HEK293 (cell line): ENCODE results near the gene MAGI2.

Experiments
- CTCF ChIA-PET: fragments of 350-600 bp; formaldehyde crosslinking; extraction: SDS; loops from one replicate; lab custom pipeline; 2021; ENCODE audit warnings: antibody characterized with exemption; lab: Yijun Ruan, JAX
- POLR2A ChIA-PET: fragments of 300-600 bp; formaldehyde crosslinking; extraction: SDS; loops from one replicate; lab custom pipeline; 2020; ENCODE audit warnings: antibody characterized with exemption, inconsistent platforms; lab: Yijun Ruan, JAX
- H3K27ac ChIP-seq: fragments of 200-500 bp; sonication (Bioruptor generic); 2 replicates; pipeline ENCODE4 v1.5.1; 2014; ENCODE audit warnings: low read depth, low read length, control low read depth, inconsistent platforms; ENCODE audit errors: extremely low read depth
- H3K36me3 ChIP-seq, 2 experiments: fragments of 200-500 bp in 1 of 2; sonication (Bioruptor generic) in 1 of 2; 1 replicate in 1 of 2; 2 replicates in 1 of 2; pipeline ENCODE4 v1.5.1; 2014 to 2017; ENCODE audit warnings: inconsistent platforms in 2 of 2, low read length in 2 of 2; ENCODE audit not compliant: control insufficient read depth in 2 of 2, insufficient read depth in 1 of 2
- H3K4me1 ChIP-seq: fragments of 200-500 bp; sonication (Bioruptor generic); 2 replicates; pipeline ENCODE4 v1.5.1; 2014; ENCODE audit warnings: mild to moderate bottlenecking, low read length, inconsistent platforms; ENCODE audit not compliant: control insufficient read depth, insufficient read depth
- H3K4me3 ChIP-seq: 2 replicates; pipeline ENCODE4 v1.5.1; 2011; ENCODE audit warnings: low read depth, mild to moderate bottlenecking, control low read depth, low read length, moderate library complexity
- H3K9me3 ChIP-seq: fragments of 200-500 bp; sonication (Bioruptor generic); 2 replicates; pipeline ENCODE4 v1.5.1; 2014; ENCODE audit warnings: low read depth, low read length, inconsistent platforms; ENCODE audit not compliant: control insufficient read depth, insufficient read depth
- GLIS1 ChIP-seq: fragments of 450-650 bp; formaldehyde crosslinking; IDR thresholded peaks from 2 replicates; pipeline ENCODE4 v1.5.1; 2016; ENCODE audit warnings: missing biosample characterization, missing genetic modification characterization
- KLF16 ChIP-seq: fragments of 450-650 bp; formaldehyde crosslinking; IDR thresholded peaks from 2 replicates; pipeline ENCODE4 v1.5.1; 2017; ENCODE audit warnings: missing biosample characterization, missing genetic modification characterization
- SCRT2 ChIP-seq: fragments of 450-650 bp; formaldehyde crosslinking; IDR thresholded peaks from 2 replicates; pipeline ENCODE4 v1.5.1; 2016; ENCODE audit warnings: missing biosample characterization, missing genetic modification characterization
- YY1 ChIP-seq: fragments of 450-650 bp; formaldehyde crosslinking; IDR thresholded peaks from 2 replicates; pipeline ENCODE4 v1.5.1; 2018; ENCODE audit warnings: missing biosample characterization, missing genetic modification characterization
- ZBTB11 ChIP-seq: fragments of 450-650 bp; formaldehyde crosslinking; conservative IDR thresholded peaks from 2 replicates; pipeline ENCODE4 v1.5.1; 2016; ENCODE audit warnings: low read depth, missing biosample characterization, missing genetic modification characterization
- ZFP37 ChIP-seq: fragments of 450-650 bp; formaldehyde crosslinking; IDR thresholded peaks from 2 replicates; pipeline ENCODE4 v1.5.1; 2016; ENCODE audit warnings: missing biosample characterization, missing genetic modification characterization
- ZNF114 ChIP-seq: fragments of 450-650 bp; formaldehyde crosslinking; IDR thresholded peaks from 2 replicates; pipeline ENCODE4 v1.5.0; 2017; ENCODE audit warnings: missing biosample characterization, missing genetic modification characterization
- ZNF132 ChIP-seq: fragments of 450-650 bp; formaldehyde crosslinking; IDR thresholded peaks from 2 replicates; pipeline ENCODE4 v1.5.1; 2017; ENCODE audit warnings: missing biosample characterization, missing genetic modification characterization, borderline replicate concordance
- ZNF155 ChIP-seq: fragments of 450-650 bp; formaldehyde crosslinking; IDR thresholded peaks from 2 replicates; pipeline ENCODE4 v1.5.1; 2016; ENCODE audit warnings: missing biosample characterization, missing genetic modification characterization
- ZNF202 ChIP-seq: fragments of 450-650 bp; formaldehyde crosslinking; IDR thresholded peaks from 2 replicates; pipeline ENCODE4 v1.5.1; 2016; ENCODE audit warnings: missing biosample characterization, missing genetic modification characterization, borderline replicate concordance
- ZNF23 ChIP-seq: fragments of 450-650 bp; formaldehyde crosslinking; IDR thresholded peaks from 2 replicates; pipeline ENCODE4 v1.5.1; 2016; ENCODE audit warnings: missing biosample characterization, missing genetic modification characterization, borderline replicate concordance
- ZNF398 ChIP-seq: fragments of 450-650 bp; formaldehyde crosslinking; IDR thresholded peaks from 2 replicates; pipeline ENCODE4 v1.5.1; 2017; ENCODE audit warnings: missing biosample characterization, missing genetic modification characterization
- ZNF416 ChIP-seq: fragments of 450-650 bp; formaldehyde crosslinking; IDR thresholded peaks from 2 replicates; pipeline ENCODE4 v1.5.1; 2016; ENCODE audit warnings: missing biosample characterization, missing genetic modification characterization
- ZNF423 ChIP-seq: fragments of 450-650 bp; formaldehyde crosslinking; IDR thresholded peaks from 2 replicates; pipeline ENCODE4 v1.5.1; 2016; ENCODE audit warnings: missing biosample characterization, missing genetic modification characterization
- ZNF692 ChIP-seq: fragments of 450-650 bp; formaldehyde crosslinking; IDR thresholded peaks from 2 replicates; pipeline ENCODE4 v1.5.1; 2016; ENCODE audit warnings: missing biosample characterization, missing genetic modification characterization
- ZNF701 ChIP-seq: fragments of 450-650 bp; formaldehyde crosslinking; IDR thresholded peaks from 2 replicates; pipeline ENCODE4 v1.5.1; 2016; ENCODE audit warnings: missing biosample characterization, missing genetic modification characterization
- ZNF768 ChIP-seq: fragments of 450-650 bp; formaldehyde crosslinking; IDR thresholded peaks from 2 replicates; pipeline ENCODE4 v1.5.1; 2018; ENCODE audit warnings: missing biosample characterization, mild to moderate bottlenecking, missing genetic modification characterization
- ZNF792 ChIP-seq: fragments of 450-650 bp; formaldehyde crosslinking; IDR thresholded peaks from 2 replicates; pipeline ENCODE4 v1.5.1; 2016; ENCODE audit warnings: missing biosample characterization, missing genetic modification characterization
- ZSCAN18 ChIP-seq: fragments of 450-650 bp; formaldehyde crosslinking; IDR thresholded peaks from 2 replicates; pipeline ENCODE4 v1.5.1; 2016; ENCODE audit warnings: missing biosample characterization, missing genetic modification characterization

The MAGI2 gene

DNA sequence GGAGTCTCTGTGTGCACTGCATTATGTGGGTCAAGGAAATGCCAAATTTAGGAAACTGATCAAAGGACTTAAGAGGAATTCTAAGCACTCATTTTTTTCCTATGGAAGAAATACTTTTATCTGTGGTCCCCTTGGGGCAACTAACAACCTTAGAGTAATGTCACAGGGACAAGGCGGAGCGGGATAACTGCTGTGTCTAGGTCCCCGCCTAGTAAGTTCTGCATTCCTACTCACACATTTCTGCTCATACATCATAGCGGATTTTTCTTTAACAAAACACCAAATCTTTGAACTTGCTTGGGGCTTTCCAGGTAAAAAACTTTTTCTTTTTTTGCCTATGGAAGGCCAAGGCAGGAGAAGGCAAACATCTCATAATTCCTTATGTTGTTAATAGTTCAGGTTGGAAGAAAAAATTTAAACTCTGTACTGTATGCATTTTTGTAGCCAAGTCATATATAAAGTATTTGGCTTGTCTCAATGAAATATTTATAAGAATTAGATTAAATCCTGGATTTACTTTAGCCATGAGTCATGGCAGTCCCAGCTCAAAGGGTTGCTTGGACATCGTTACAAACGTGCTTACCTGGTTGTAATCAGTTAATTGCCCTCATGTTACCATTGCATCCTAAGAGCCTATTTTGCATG, 1369.9 kb downstream of the MAGI2 start:
- Histone ChIP-seq H3K36me3 (no peaks in the 10 kb centered on the region), H3K27ac (no peak overlapping the region), H3K4me3 (no peak overlapping the region), H3K9me3 (no peaks in the 10 kb centered on the region), H3K4me1 (no peaks in the 10 kb centered on the region)
- no peak for TF ChIP-seq ZNF768 (tag by site-specific recombination)
- TF ChIP-seq ZNF114 (tag by site-specific recombination) = no peak
- no peak for TF ChIP-seq ZNF416 (tag by site-specific recombination)
- POLR2A ChIA-PET = no interaction called here
- CTCF ChIA-PET = interaction anchor here (0.7 to 0.8 kb wide), 2 partner anchors 44 to 138 kb away, joined by 3 to 5 read pairs; no protein-coding TSS in a partner anchor

GRCh38 chr7:78082556-78082955, 1370.9 kb downstream of the MAGI2 start:
- H3K36me3 ChIP-seq = no peaks in the 10 kb centered on the region
- H3K9me3 ChIP-seq = no peaks in the 10 kb centered on the region
- H3K4me1 ChIP-seq = no peaks in the 10 kb centered on the region
- no peak overlapping the region for H3K27ac ChIP-seq
- ChIA-PET POLR2A (no interaction called here), CTCF (no interaction called here)
- no peak overlapping the region for H3K4me3 ChIP-seq
- TF ChIP-seq ZNF202 (tag by site-specific recombination) (no peak), ZFP37 (tag by site-specific recombination) (no peak), ZSCAN18 (tag by site-specific recombination) (no peak), ZNF23 (tag by site-specific recombination) (no peak), ZNF155 (tag by site-specific recombination) (no peak), SCRT2 (tag by site-specific recombination) (no peak), ZNF114 (tag by site-specific recombination) (no peak), YY1 (tag by site-specific recombination) (no peak), ZBTB11 (tag by site-specific recombination) (no peak), GLIS1 (no peak), ZNF132 (tag by site-specific recombination) (no peak), ZNF701 (no peak), KLF16 (tag by site-specific recombination) (no peak), ZNF792 (no peak), ZNF423 (tag by site-specific recombination) (no peak), ZNF692 (tag by site-specific recombination) (no peak), ZNF398 (tag by site-specific recombination) (no peak)
